Activated CD8-positive, alpha-beta memory T cell treated with anti-CD3 and anti-CD28 coated beads for 1 hour (primary cell): Measurements from ENCODE around the gene SIGLEC11.
"Not testable (repeated sequence)": the region's sequence is repeated elsewhere in the genome, so short reads cannot be mapped to it uniquely, and the experiment has no call there.

Experiments
- DNase-seq, 2 donors: peaks; one replicate each; pipeline ENCODE4 v3.0.0-alpha.2; 2020; ENCODE audit warnings: low read depth in 1 of 2; ENCODE audit errors: extremely low read depth in 1 of 2

The SIGLEC11 gene

GRCh38 chr19:49952479-49952836 lies 8.5 kb downstream of the SIGLEC11 start:
- DNase-seq = no peak

GRCh38 chr19:49951806-49952478 lies 9.0 kb downstream of the SIGLEC11 start:
- DNase-seq = no peak

GRCh38 chr19:49950956-49951526 lies 9.9 kb downstream of the SIGLEC11 start:
- DNase-seq = no peak

- no peak for DNase-seq
These were observed 10.4 kb downstream of the SIGLEC11 start for GRCh38 chr19:49950590-49950948.

GRCh38 chr19:49949742-49950589 lies 11.0 kb downstream of the SIGLEC11 start:
- no peak for DNase-seq

GRCh38 chr19:49946415-49946814 lies 14.6 kb downstream of the SIGLEC11 start:
- DNase-seq = no peak

GRCh38 chr19:49944567-49944966 lies 16.4 kb downstream of the SIGLEC11 start:
- not testable (repeated sequence) for DNase-seq

GRCh38 chr19:49940482-49940791 lies 20.5 kb downstream of the SIGLEC11 start:
- DNase-seq = no peak

GRCh38 chr19:49939721-49940481 lies 21.1 kb downstream of the SIGLEC11 start:
- no peak for DNase-seq

- no peak for DNase-seq
These were observed 22.3 kb downstream of the SIGLEC11 start for GRCh38 chr19:49938662-49939061.

- DNase-seq = peak; percentile 42 to 72
These were observed 23.1 kb downstream of the SIGLEC11 start for GRCh38 chr19:49937750-49938381.

- no peak for DNase-seq
These were observed 24.4 kb downstream of the SIGLEC11 start for GRCh38 chr19:49936549-49936948.

- DNase-seq = no peak
These were observed 27.3 kb downstream of the SIGLEC11 start for GRCh38 chr19:49933643-49934042.

- DNase-seq = no peak
These were observed 28.2 kb downstream of the SIGLEC11 start for GRCh38 chr19:49932731-49933131.

- no peak for DNase-seq
These were observed 28.9 kb downstream of the SIGLEC11 start for GRCh38 chr19:49932041-49932451.

- no peak for DNase-seq
These were observed 29.5 kb downstream of the SIGLEC11 start for GRCh38 chr19:49931293-49932040.

- no peak for DNase-seq
These were observed 30.4 kb downstream of the SIGLEC11 start for GRCh38 chr19:49930483-49931011.

GRCh38 chr19:49929611-49930482 lies 31.1 kb downstream of the SIGLEC11 start:
- DNase-seq = peak; percentile 80 to 87

GRCh38 chr19:49929121-49929610 lies 31.8 kb downstream of the SIGLEC11 start, which contains the start of the genes ATF5 and NUP62:
Gene ATF5 (plus strand): TSS chr19:49929205. CDS start chr19:49930851, 1,646 bp downstream.
Gene NUP62 (minus strand): TSS chr19:49929504. CDS start chr19:49909807, 19,697 bp downstream.
- DNase-seq = peak; percentile 75 to 92
